ENCODE data around the gene MIA.
"Not testable (repeated sequence)": the region's sequence is repeated elsewhere in the genome, so short reads cannot be mapped to it uniquely, and the experiment has no call there.

- not testable (repeated sequence) for TF ChIP-seq CTCF, EZH2 (IDR thresholded peaks at IDR 0.05)
Measured at GRCh38 chr19:40810649-40811408, 35.5 kb downstream of the MIA start.

Data from neural progenitor cell (in vitro differentiated cells).